ENCODE results near the gene MCM9. TPM values are rescaled to one million over a fixed set of nuclear protein-coding genes. Genes with fewer than 3 reads are reported as not detected.

The MCM9 gene
- total RNA-seq, 2 donors from 2014 or later = 17.8 to 21.2 TPM

- Mint-ChIP-seq H3K27me3 (ENCODE audit: insufficient read depth) (no peaks in the 10 kb centered on the region), H3K4me3 (no peak overlapping the region), H3K4me1 (no peaks in the 10 kb centered on the region), H3K27ac (no peak overlapping the region), H3K9me3 (no peaks in the 10 kb centered on the region), H3K36me3 (ENCODE audit: low read depth) (peaks cover 16% of the 10 kb centered on the region)
- Histone ChIP-seq H3K9me3 (ENCODE audit: control insufficient read depth, low read length) (no peaks in the 10 kb centered on the region), H3K9ac (ENCODE audit: extremely low read depth, low read length, poor library complexity, severe bottlenecking) (no peak overlapping the region), H3K36me3 (ENCODE audit: control insufficient read depth, insufficient read depth, low read length) (peaks cover 11% of the 10 kb centered on the region), H3K4me3 (ENCODE audit: low read length) (no peak overlapping the region), H3K27ac (ENCODE audit: low read depth, low read length) (no peak overlapping the region), H3K27me3 (ENCODE audit: control insufficient read depth, insufficient read depth, low read length, poor library complexity, severe bottlenecking) (no peaks in the 10 kb centered on the region), H3K4me1 (ENCODE audit: control insufficient read depth, insufficient read depth, low read length) (no peaks in the 10 kb centered on the region)
- WGBS, 2 experiments (ENCODE audit: insufficient coverage in 1 of 2, insufficient read length in 1 of 2) = 52 to 80% methylated on average over 2 to 4 of the region's 4 CpGs
- DNase-seq = no peak
- TF ChIP-seq CTCF (conservative IDR thresholded peaks at IDR 0.05) = no peak
These were observed 124.4 kb downstream of the MCM9 start for GRCh38 chr6:118810420-118811027.

GRCh38 chr6:118808793-118809638 is 125.9 kb downstream of the MCM9 start:
- no peaks in the 10 kb centered on the region for H3K27me3 ChIP-seq (ENCODE audit: control insufficient read depth, insufficient read depth, low read length, poor library complexity, severe bottlenecking)
- Mint-ChIP-seq H3K4me1 (peaks cover 4% of the 10 kb centered on the region), H3K27ac (peak overlapping the region; percentile 22), H3K36me3 (ENCODE audit: low read depth) (peaks cover 12% of the 10 kb centered on the region), H3K27me3 (ENCODE audit: insufficient read depth) (no peaks in the 10 kb centered on the region), H3K9me3 (no peaks in the 10 kb centered on the region), H3K4me3 (no peak overlapping the region)
- no peak for DNase-seq
- peak; percentile 14 for TF ChIP-seq CTCF (conservative IDR thresholded peaks at IDR 0.05)
- no peaks in the 10 kb centered on the region for H3K4me1 ChIP-seq (ENCODE audit: control insufficient read depth, insufficient read depth, low read length)
- no peak overlapping the region for H3K27ac ChIP-seq (ENCODE audit: low read depth, low read length)
- peaks cover 5% of the 10 kb centered on the region for H3K36me3 ChIP-seq (ENCODE audit: control insufficient read depth, insufficient read depth, low read length)
- no peaks in the 10 kb centered on the region for H3K9me3 ChIP-seq (ENCODE audit: control insufficient read depth, low read length)
- H3K4me3 ChIP-seq (ENCODE audit: low read length) = no peak overlapping the region
- WGBS, 2 experiments (ENCODE audit: insufficient coverage in 1 of 2, insufficient read length in 1 of 2) = 86 to 100% methylated on average over 3 to 5 of the region's 5 CpGs
- no peak overlapping the region for H3K9ac ChIP-seq (ENCODE audit: extremely low read depth, low read length, poor library complexity, severe bottlenecking)

GRCh38 chr6:118804091-118804490 is 130.9 kb downstream of the MCM9 start:
- Mint-ChIP-seq H3K36me3 (ENCODE audit: low read depth) (no peaks in the 10 kb centered on the region), H3K4me1 (peaks cover 8% of the 10 kb centered on the region), H3K27ac (no peak overlapping the region), H3K9me3 (peaks cover 2% of the 10 kb centered on the region), H3K27me3 (ENCODE audit: insufficient read depth) (no peaks in the 10 kb centered on the region), H3K4me3 (no peak overlapping the region)
- no peak for DNase-seq
- WGBS, 2 experiments (ENCODE audit: insufficient coverage in 1 of 2, insufficient read length in 1 of 2) = 96 to 100% methylated on average over 3 to 4 of the region's 4 CpGs
- no peak overlapping the region for H3K9ac ChIP-seq (ENCODE audit: extremely low read depth, low read length, poor library complexity, severe bottlenecking)
- H3K4me1 ChIP-seq (ENCODE audit: control insufficient read depth, insufficient read depth, low read length) = no peaks in the 10 kb centered on the region
- H3K27me3 ChIP-seq (ENCODE audit: control insufficient read depth, insufficient read depth, low read length, poor library complexity, severe bottlenecking) = no peaks in the 10 kb centered on the region
- H3K27ac ChIP-seq (ENCODE audit: low read depth, low read length) = no peak overlapping the region
- no peak for TF ChIP-seq CTCF (conservative IDR thresholded peaks at IDR 0.05)
- no peaks in the 10 kb centered on the region for H3K9me3 ChIP-seq (ENCODE audit: control insufficient read depth, low read length)
- no peak overlapping the region for H3K4me3 ChIP-seq (ENCODE audit: low read length)
- no peaks in the 10 kb centered on the region for H3K36me3 ChIP-seq (ENCODE audit: control insufficient read depth, insufficient read depth, low read length)
